MCF 10A (cell line): ENCODE results near the gene PPP2R3A. TPM values are rescaled to one million over a fixed set of nuclear protein-coding genes. Genes with fewer than 3 reads are reported as not detected.
A peak's percentile ranks its signal among the peaks of the same experiment; 100 is the strongest.

Experiments used
- Bru-seq: library from RNA; stranded (reverse); fragments of 400-500 nt; gene quantifications from one replicate; lab custom pipeline; 2021; lab: Mats Ljungman, UMichigan
- BruChase-seq, 2 experiments: library from RNA; stranded (reverse); fragments of 400-500 nt; gene quantifications; one replicate each; lab custom pipeline; 2021; lab: Mats Ljungman, UMichigan
- BruUV-seq: library from RNA; stranded (reverse); fragments of 400-500 nt; replicated peaks from 2 replicates; lab custom pipeline; 2021; lab: Mats Ljungman, UMichigan
- CTCF ChIA-PET: fragments of 300-600 bp; sonication (Branson Sonifier 250); formaldehyde crosslinking; extraction: SDS; loops from one replicate; lab custom pipeline; 2021; ENCODE audit warnings: antibody characterized with exemption, inconsistent platforms; lab: Yijun Ruan, JAX
- POLR2A ChIA-PET: fragments of 300-600, 350-650 bp; sonication (Branson Sonifier 250); formaldehyde crosslinking; extraction: SDS; loops from one replicate; lab custom pipeline; 2020; ENCODE audit warnings: antibody characterized with exemption, inconsistent platforms; lab: Yijun Ruan, JAX
- DNase-seq: peaks from one replicate; pipeline ENCODE4 v3.0.0-alpha.2; 2018; ENCODE audit not compliant: unreplicated experiment
- H3K27ac Mint-ChIP-seq: one replicate; pipeline ENCODE4 v1.8.0; 2022; ENCODE audit warnings: mild to moderate bottlenecking, low read depth, mixed read lengths; ENCODE audit not compliant: unreplicated experiment
- H3K27me3 Mint-ChIP-seq: one replicate; pipeline ENCODE4 v1.8.0; 2022; ENCODE audit warnings: mixed read lengths; ENCODE audit not compliant: insufficient read depth, unreplicated experiment
- H3K36me3 Mint-ChIP-seq: one replicate; pipeline ENCODE4 v1.8.0; 2022; ENCODE audit warnings: mild to moderate bottlenecking, moderate library complexity, mixed read lengths; ENCODE audit not compliant: insufficient read depth, unreplicated experiment
- H3K4me1 Mint-ChIP-seq: one replicate; pipeline ENCODE4 v1.8.0; 2022; ENCODE audit warnings: mixed read lengths; ENCODE audit not compliant: insufficient read depth, unreplicated experiment
- H3K4me3 Mint-ChIP-seq: one replicate; pipeline ENCODE4 v1.8.0; 2022; ENCODE audit warnings: mild to moderate bottlenecking, moderate library complexity, mixed read lengths; ENCODE audit not compliant: unreplicated experiment
- H3K9me3 Mint-ChIP-seq: one replicate; pipeline ENCODE4 v1.8.0; 2022; ENCODE audit warnings: mixed read lengths; ENCODE audit not compliant: unreplicated experiment
- CTCF ChIP-seq: fragments of 200-600 bp; IDR thresholded peaks from one replicate; pipeline ENCODE4 v1.8.0; 2022; ENCODE audit warnings: antibody characterized with exemption, mild to moderate bottlenecking; ENCODE audit not compliant: unreplicated experiment
- intact Hi-C: fragments of 100-400 bp; cut with micrococcal nuclease; formaldehyde crosslinking; loops from 2 replicates; pipeline ENCODE4 v1.14.1; 2022
- long read RNA-seq: library from polyadenylated mRNA; stranded (forward); transcript quantifications from one replicate; pipeline ENCODE4 v2.0.0, GENCODE V29; 2022
- total RNA-seq: library from RNA; stranded (reverse); gene quantifications from 2 replicates; pipeline ENCODE4 v1.2.3, GENCODE V29; 2022

The PPP2R3A gene, protein sequence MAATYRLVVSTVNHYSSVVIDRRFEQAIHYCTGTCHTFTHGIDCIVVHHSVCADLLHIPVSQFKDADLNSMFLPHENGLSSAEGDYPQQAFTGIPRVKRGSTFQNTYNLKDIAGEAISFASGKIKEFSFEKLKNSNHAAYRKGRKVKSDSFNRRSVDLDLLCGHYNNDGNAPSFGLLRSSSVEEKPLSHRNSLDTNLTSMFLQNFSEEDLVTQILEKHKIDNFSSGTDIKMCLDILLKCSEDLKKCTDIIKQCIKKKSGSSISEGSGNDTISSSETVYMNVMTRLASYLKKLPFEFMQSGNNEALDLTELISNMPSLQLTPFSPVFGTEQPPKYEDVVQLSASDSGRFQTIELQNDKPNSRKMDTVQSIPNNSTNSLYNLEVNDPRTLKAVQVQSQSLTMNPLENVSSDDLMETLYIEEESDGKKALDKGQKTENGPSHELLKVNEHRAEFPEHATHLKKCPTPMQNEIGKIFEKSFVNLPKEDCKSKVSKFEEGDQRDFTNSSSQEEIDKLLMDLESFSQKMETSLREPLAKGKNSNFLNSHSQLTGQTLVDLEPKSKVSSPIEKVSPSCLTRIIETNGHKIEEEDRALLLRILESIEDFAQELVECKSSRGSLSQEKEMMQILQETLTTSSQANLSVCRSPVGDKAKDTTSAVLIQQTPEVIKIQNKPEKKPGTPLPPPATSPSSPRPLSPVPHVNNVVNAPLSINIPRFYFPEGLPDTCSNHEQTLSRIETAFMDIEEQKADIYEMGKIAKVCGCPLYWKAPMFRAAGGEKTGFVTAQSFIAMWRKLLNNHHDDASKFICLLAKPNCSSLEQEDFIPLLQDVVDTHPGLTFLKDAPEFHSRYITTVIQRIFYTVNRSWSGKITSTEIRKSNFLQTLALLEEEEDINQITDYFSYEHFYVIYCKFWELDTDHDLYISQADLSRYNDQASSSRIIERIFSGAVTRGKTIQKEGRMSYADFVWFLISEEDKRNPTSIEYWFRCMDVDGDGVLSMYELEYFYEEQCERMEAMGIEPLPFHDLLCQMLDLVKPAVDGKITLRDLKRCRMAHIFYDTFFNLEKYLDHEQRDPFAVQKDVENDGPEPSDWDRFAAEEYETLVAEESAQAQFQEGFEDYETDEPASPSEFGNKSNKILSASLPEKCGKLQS (N-terminal part only)
- total RNA-seq = 7.1 and 7.5 TPM in 2 replicates
- Bru-seq, nascent RNA = percentile 69 among the genes with signal in this experiment
- percentile 56 among the genes with signal in this experiment for BruChase-seq, experiment 1, labeled RNA remaining after a 6-hour chase
- BruChase-seq, experiment 2, labeled RNA remaining after a 2-hour chase = percentile 61 among the genes with signal in this experiment
- long read RNA-seq, full-length matches to known transcripts = 6 of 30 reads
- long read RNA-seq, partial matches to known transcripts = 2 of 30 reads
- long read RNA-seq, other reads (novel, unspliced or antisense) = 22 of 30 reads

DNA sequence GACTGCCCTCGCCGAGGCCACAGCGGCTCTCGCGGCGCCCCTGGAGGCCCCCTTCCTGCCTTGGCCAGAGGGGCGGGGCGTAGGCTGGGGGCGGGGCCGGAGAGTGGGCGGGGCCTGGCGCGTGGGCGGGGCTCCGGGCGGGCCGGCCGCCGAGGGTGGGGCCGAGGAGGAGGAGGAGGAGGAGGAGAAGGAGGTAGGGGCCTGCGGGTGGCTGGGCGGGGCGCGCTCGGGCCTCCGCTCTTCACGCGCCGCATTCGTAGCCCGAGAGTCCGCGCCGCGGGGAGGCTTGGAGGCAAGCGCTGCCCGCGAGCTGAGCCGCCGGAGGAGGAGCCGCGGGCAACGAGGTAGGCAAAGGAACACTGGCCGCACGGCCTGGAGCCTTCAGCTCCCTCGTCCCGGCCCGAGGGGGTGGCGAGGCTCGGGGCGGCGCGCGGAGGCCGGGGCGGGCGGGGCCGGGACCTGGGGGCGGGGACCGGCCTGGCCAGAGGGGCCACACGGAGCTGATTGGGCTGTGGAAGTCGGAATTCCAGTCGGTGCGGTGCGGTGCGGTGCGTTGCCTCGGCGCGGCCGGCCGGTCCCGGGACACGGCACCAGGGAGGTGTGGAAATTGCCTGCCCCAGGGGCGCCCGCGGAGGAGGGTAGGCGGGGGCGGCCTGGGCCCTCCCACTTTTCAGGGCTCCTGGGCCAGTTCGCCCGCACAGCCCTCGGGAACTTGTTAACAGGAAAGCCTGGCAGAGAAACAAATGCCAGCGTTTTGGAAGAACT, at the start of gene PPP2R3A:
Gene PPP2R3A, plus strand, starts transcription at position 223 of the 765 bp plus-strand sequence. CDS start 35,771 bp downstream, outside the sequence.
- TF ChIP-seq CTCF = no peak
- DNase-seq = peak; percentile 87
- Mint-ChIP-seq H3K27ac (peak within 1 kb of the TSS; percentile 87), H3K27me3 (no peaks in the 10 kb centered on the region), H3K36me3 (no peaks in the 10 kb centered on the region), H3K4me1 (peaks cover 29% of the 10 kb centered on the region), H3K9me3 (peaks cover 8% of the 10 kb centered on the region), H3K4me3 (peak within 1 kb of the TSS; percentile 77)
- CTCF ChIA-PET = interaction anchor here (0.5 to 0.8 kb wide), 4 partner anchors 44 to 1069 kb away, joined by 3 read pairs; no protein-coding TSS in a partner anchor
- intact Hi-C loops = loop anchor here (1.0 kb wide), 2 partner anchors 47 to 77 kb away; no protein-coding TSS in a partner anchor
- POLR2A ChIA-PET = interaction anchor here (0.6 to 4.5 kb wide), 11 partner anchors 9 to 56 kb away, joined by 3 to 32 read pairs (median 4); no protein-coding TSS in a partner anchor
- BruUV-seq = no TSS peak

GRCh38 chr3:135916310-135916709, 49.2 kb upstream of the PPP2R3A start:
- no peaks in the 10 kb centered on the region for H3K36me3 Mint-ChIP-seq
- no TSS peak for BruUV-seq
- intact Hi-C loops = no loop called here
- ChIA-PET POLR2A (interaction anchor here (0.7 to 1.4 kb wide), 6 partner anchors 9 to 130 kb away, joined by 3 to 7 read pairs (median 4); no protein-coding TSS in a partner anchor), CTCF (interaction anchor here (1.2 to 15.8 kb wide), 5 partner anchors 10 to 126 kb away, joined by 3 to 447 read pairs (median 5); no protein-coding TSS in a partner anchor)
- H3K4me3 Mint-ChIP-seq = no peak overlapping the region
- TF ChIP-seq CTCF = no peak
- no peaks in the 10 kb centered on the region for H3K27me3 Mint-ChIP-seq
- no peaks in the 10 kb centered on the region for H3K9me3 Mint-ChIP-seq
- DNase-seq = no peak
- H3K4me1 Mint-ChIP-seq = peaks cover 12% of the 10 kb centered on the region
- no peak overlapping the region for H3K27ac Mint-ChIP-seq

- CTCF ChIA-PET = interaction anchor here (0.6 to 15.8 kb wide), 9 partner anchors 10 to 1468 kb away, joined by 3 to 447 read pairs (median 4); no protein-coding TSS in a partner anchor
- H3K4me3 Mint-ChIP-seq = no peak overlapping the region
- H3K27ac Mint-ChIP-seq = no peak overlapping the region
- BruUV-seq = no TSS peak
- H3K9me3 Mint-ChIP-seq = no peaks in the 10 kb centered on the region
- TF ChIP-seq CTCF = no peak
- POLR2A ChIA-PET = interaction anchor here (0.7 to 1.4 kb wide), 5 partner anchors 10 to 130 kb away, joined by 3 to 8 read pairs (median 5); no protein-coding TSS in a partner anchor
- H3K4me1 Mint-ChIP-seq = peaks cover 12% of the 10 kb centered on the region
- no peaks in the 10 kb centered on the region for H3K36me3 Mint-ChIP-seq
- intact Hi-C loops = no loop called here
- no peak for DNase-seq
- H3K27me3 Mint-ChIP-seq = no peaks in the 10 kb centered on the region
Measured at GRCh38 chr3:135917076-135917475, 48.5 kb upstream of the PPP2R3A start.
